ENCODE measurements around the gene FABP7. TPM values are rescaled to one million over a fixed set of nuclear protein-coding genes. Genes with fewer than 3 reads are reported as not detected.

FABP7 gene
- not detected in 2 replicates for total RNA-seq

DNA sequence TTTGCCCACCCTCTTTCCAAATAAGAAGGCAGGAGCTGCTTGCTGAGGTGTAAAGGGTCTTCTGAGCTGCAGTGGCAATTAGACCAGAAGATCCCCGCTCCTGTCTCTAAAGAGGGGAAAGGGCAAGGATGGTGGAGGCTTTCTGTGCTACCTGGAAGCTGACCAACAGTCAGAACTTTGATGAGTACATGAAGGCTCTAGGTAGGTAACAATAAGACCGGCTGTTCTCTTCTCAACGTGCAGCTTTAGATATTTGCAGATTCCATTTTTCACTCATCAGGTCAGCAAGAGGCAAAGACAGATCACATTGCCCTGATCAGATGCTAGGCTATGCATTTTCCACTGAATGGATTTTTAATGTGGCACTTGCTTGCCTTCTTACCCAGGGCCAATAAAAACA is at the start of gene FABP7:
FABP7 (plus strand) TSS at position 50 of the 400 bp plus-strand sequence; CDS start at position 129, 79 bp downstream.
- TF ChIP-seq, protein P1, sequence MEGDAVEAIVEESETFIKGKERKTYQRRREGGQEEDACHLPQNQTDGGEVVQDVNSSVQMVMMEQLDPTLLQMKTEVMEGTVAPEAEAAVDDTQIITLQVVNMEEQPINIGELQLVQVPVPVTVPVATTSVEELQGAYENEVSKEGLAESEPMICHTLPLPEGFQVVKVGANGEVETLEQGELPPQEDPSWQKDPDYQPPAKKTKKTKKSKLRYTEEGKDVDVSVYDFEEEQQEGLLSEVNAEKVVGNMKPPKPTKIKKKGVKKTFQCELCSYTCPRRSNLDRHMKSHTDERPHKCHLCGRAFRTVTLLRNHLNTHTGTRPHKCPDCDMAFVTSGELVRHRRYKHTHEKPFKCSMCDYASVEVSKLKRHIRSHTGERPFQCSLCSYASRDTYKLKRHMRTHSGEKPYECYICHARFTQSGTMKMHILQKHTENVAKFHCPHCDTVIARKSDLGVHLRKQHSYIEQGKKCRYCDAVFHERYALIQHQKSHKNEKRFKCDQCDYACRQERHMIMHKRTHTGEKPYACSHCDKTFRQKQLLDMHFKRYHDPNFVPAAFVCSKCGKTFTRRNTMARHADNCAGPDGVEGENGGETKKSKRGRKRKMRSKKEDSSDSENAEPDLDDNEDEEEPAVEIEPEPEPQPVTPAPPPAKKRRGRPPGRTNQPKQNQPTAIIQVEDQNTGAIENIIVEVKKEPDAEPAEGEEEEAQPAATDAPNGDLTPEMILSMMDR (IDR thresholded peaks at IDR 0.05; ENCODE audit: insufficient read depth, low read depth, low read length): no peak
- no peak for DNase-seq (ENCODE audit: low read depth)
- no peak within 1 kb of the TSS for H3K4me3 ChIP-seq (ENCODE audit: low read depth, low read length)

DNA sequence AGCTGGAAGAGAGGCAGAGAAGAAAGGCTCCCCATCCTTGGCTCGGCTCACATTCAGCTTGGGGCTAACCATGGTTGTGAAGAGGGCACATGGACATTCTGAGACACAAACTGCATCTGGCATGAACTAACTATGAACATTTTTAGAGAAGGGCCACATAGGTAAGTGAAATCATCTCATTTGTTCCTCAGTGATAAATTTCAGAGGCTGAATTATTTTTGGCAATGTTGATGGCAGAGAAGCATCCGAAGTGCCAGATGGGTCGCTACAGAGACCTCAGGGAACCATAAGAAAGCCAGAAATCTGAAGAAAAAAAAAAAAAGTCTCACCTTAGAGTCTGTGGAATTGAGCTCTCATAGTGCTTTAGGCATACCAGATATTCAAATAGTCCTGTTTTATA is 49.2 kb upstream of the FABP7 start:
- DNase-seq (ENCODE audit: low read depth): no peak
- no peak overlapping the region for H3K4me3 ChIP-seq (ENCODE audit: low read depth, low read length)
- TF ChIP-seq, protein P1 (IDR thresholded peaks at IDR 0.05; ENCODE audit: insufficient read depth, low read depth, low read length): no peak

DNA sequence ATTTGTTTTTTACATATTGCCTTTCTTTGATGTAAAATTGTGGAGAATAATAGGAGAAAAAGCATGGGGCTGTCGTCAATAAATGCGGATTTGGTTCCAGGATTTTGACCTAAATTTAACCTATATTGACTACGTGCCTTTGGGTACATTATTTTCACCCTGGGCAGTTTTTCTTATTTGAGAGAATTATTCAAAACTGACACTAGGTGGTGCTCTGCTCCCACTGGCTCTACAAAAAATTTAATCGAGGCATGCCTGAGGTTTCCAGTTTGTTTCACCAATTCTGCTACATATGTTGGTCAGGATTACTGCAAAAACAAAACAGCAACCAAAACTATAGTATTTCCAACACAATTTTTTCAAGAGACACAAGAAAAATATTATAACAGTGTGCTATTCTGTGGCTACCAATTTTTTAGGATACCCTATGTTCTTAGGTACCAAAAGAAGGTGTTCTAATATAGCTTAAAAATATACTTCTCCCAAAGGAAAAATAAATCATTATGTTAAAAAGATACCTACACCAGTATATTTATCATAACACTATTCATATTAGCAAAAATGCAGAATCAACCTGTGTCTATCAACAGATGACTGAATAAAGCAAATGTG is 48.6 kb upstream of the FABP7 start:
- peak; percentile 60 for DNase-seq (ENCODE audit: low read depth)
- TF ChIP-seq, protein P1 (IDR thresholded peaks at IDR 0.05; ENCODE audit: insufficient read depth, low read depth, low read length): peak; percentile 76
- H3K4me3 ChIP-seq (ENCODE audit: low read depth, low read length): no peak overlapping the region

GRCh38 chr6:122733259-122733658 is 46.3 kb upstream of the FABP7 start:
- DNase-seq (ENCODE audit: low read depth): no peak
- TF ChIP-seq, protein P1 (IDR thresholded peaks at IDR 0.05; ENCODE audit: insufficient read depth, low read depth, low read length): no peak

GRCh38 chr6:122734529-122735395 is 44.8 kb upstream of the FABP7 start:
- no peak overlapping the region for H3K4me3 ChIP-seq (ENCODE audit: low read depth, low read length)
- TF ChIP-seq, protein P1 (IDR thresholded peaks at IDR 0.05; ENCODE audit: insufficient read depth, low read depth, low read length): no peak
- peak; percentile 49 for DNase-seq (ENCODE audit: low read depth)

More at GRCh38 chr6:122733259-122733658, 46.3 kb upstream of the FABP7 start:
- no peak overlapping the region for H3K4me3 ChIP-seq (ENCODE audit: low read depth, low read length)

GRCh38 chr6:122735582-122735981 is 43.9 kb upstream of the FABP7 start:
- TF ChIP-seq, protein P1 (IDR thresholded peaks at IDR 0.05; ENCODE audit: insufficient read depth, low read depth, low read length): no peak
- no peak for DNase-seq (ENCODE audit: low read depth)
- H3K4me3 ChIP-seq (ENCODE audit: low read depth, low read length): no peak overlapping the region

Data from fibroblast of villous mesenchyme (primary cell).